BE2C (cell line): ENCODE data around the gene MEI4.

ENCODE experiments used
- DNase-seq: peaks from one replicate; pipeline ENCODE4 v3.0.0-alpha.2; 2020
- H3K27me3 ChIP-seq: fragments of 250-450 bp; sonication (Bioruptor Pico); 2 replicates; pipeline ENCODE4 v1.5.1; 2020; ENCODE audit warnings: mild to moderate bottlenecking
- H3K36me3 ChIP-seq: fragments of 250-450 bp; sonication (Bioruptor Pico); 2 replicates; pipeline ENCODE4 v1.5.1; 2020; ENCODE audit warnings: mild to moderate bottlenecking
- H3K4me1 ChIP-seq: fragments of 250-450 bp; sonication (Bioruptor Pico); 2 replicates; pipeline ENCODE4 v1.5.1; 2020
- H3K4me3 ChIP-seq: 2 replicates; pipeline ENCODE4 v1.5.1; 2011; ENCODE audit warnings: low read depth, low read length
- H3K9me3 ChIP-seq: fragments of 250-450 bp; sonication (Bioruptor Pico); 2 replicates; pipeline ENCODE4 v1.5.1; 2020
- CTCF ChIP-seq: IDR thresholded peaks from 2 replicates; pipeline ENCODE4 v1.5.1; 2012; ENCODE audit warnings: mild to moderate bottlenecking, low read depth, low read length

The MEI4 gene

GRCh38 chr6:77778527-77778926 is 125.7 kb downstream of the MEI4 start:
- no peaks in the 10 kb centered on the region for H3K9me3 ChIP-seq
- DNase-seq = no peak
- H3K4me1 ChIP-seq = no peaks in the 10 kb centered on the region
- no peaks in the 10 kb centered on the region for H3K36me3 ChIP-seq
- H3K27me3 ChIP-seq = no peaks in the 10 kb centered on the region
- TF ChIP-seq CTCF = no peak
- no peak overlapping the region for H3K4me3 ChIP-seq

- H3K4me3 ChIP-seq = no peak overlapping the region
- no peaks in the 10 kb centered on the region for H3K36me3 ChIP-seq
- H3K27me3 ChIP-seq = no peaks in the 10 kb centered on the region
- no peaks in the 10 kb centered on the region for H3K9me3 ChIP-seq
- H3K4me1 ChIP-seq = no peaks in the 10 kb centered on the region
- DNase-seq = no peak
- no peak for TF ChIP-seq CTCF
Observed at GRCh38 chr6:77786935-77787629, 134.2 kb downstream of the MEI4 start.

GRCh38 chr6:77796824-77797809 is 144.3 kb downstream of the MEI4 start:
- no peak for TF ChIP-seq CTCF
- no peak for DNase-seq
- Histone ChIP-seq H3K4me1 (no peaks in the 10 kb centered on the region), H3K4me3 (no peak overlapping the region), H3K9me3 (no peaks in the 10 kb centered on the region), H3K36me3 (no peaks in the 10 kb centered on the region), H3K27me3 (no peaks in the 10 kb centered on the region)

GRCh38 chr6:77812304-77812703 is 159.5 kb downstream of the MEI4 start:
- TF ChIP-seq CTCF = no peak
- H3K9me3 ChIP-seq = no peaks in the 10 kb centered on the region

GRCh38 chr6:77813090-77813489 is 160.3 kb downstream of the MEI4 start:
- H3K4me3 ChIP-seq = no peak overlapping the region
- H3K9me3 ChIP-seq = no peaks in the 10 kb centered on the region
- TF ChIP-seq CTCF = no peak
- no peaks in the 10 kb centered on the region for H3K4me1 ChIP-seq
- H3K36me3 ChIP-seq = no peaks in the 10 kb centered on the region
- DNase-seq = no peak
- H3K27me3 ChIP-seq = no peaks in the 10 kb centered on the region

More at GRCh38 chr6:77812304-77812703, 159.5 kb downstream of the MEI4 start:
- Histone ChIP-seq H3K36me3 (no peaks in the 10 kb centered on the region), H3K4me1 (no peaks in the 10 kb centered on the region), H3K27me3 (no peaks in the 10 kb centered on the region), H3K4me3 (no peak overlapping the region)
- no peak for DNase-seq
